B cell (primary cell): ENCODE results near the gene ADRB1. TPM values are rescaled to one million over a fixed set of nuclear protein-coding genes. Genes with fewer than 3 reads are reported as not detected.

Experiments
- ATAC-seq: fragments of 200-7000 bp; cut with Tn5 transposase; one replicate; pipeline ENCODE4 v1.10.0; 2021; ENCODE audit warnings: low read depth, mild to moderate bottlenecking, moderate number of reproducible peaks, moderate library complexity
- CTCF ChIA-PET: fragments of 350-600 bp; sonication (Branson Sonifier 250); formaldehyde crosslinking; loops from one replicate; lab custom pipeline; 2021; ENCODE audit warnings: antibody characterized with exemption, inconsistent platforms; lab: Charles Lee
- POLR2A ChIA-PET: fragments of 350-600 bp; sonication (Branson Sonifier 250); formaldehyde crosslinking; loops from one replicate; lab custom pipeline; 2021; ENCODE audit warnings: antibody characterized with exemption; lab: Charles Lee
- DNase-seq: peaks from one replicate; pipeline ENCODE4 v3.0.0; 2013
- H2AFZ ChIP-seq: 2 replicates; pipeline ENCODE4 v1.6.1; 2012; ENCODE audit warnings: mild to moderate bottlenecking, low read depth, low read length; ENCODE audit not compliant: insufficient read depth, poor library complexity, severe bottlenecking
- H3K27ac ChIP-seq, 2 donors: 1 replicate in 1 of 2; 2 replicates in 1 of 2; pipeline ENCODE4 v1.5.1; 2012 to 2013; ENCODE audit warnings: low read length in 2 of 2, mild to moderate bottlenecking in 2 of 2, moderate library complexity in 1 of 2
- H3K27me3 ChIP-seq, 4 experiments: fragments of 200-600 bp in 1 of 4; sonication (generic) in 1 of 4; replicated peaks in 1 of 4; 1 replicate in 2 of 4; 2 replicates in 2 of 4; pipeline versions ENCODE4 v1.6.1 to v1.7.0; 2013 to 2016; ENCODE audit warnings: low read length in 3 of 4, mild to moderate bottlenecking in 2 of 4, mixed read lengths in 1 of 4, moderate library complexity in 1 of 4; ENCODE audit not compliant: insufficient read depth in 4 of 4, control insufficient read depth in 3 of 4; ENCODE audit errors: control extremely low read depth in 1 of 4
- H3K36me3 ChIP-seq, 2 experiments: replicated peaks in 1 of 2; 1 replicate in 1 of 2; 2 replicates in 1 of 2; pipeline versions ENCODE4 v1.6.1 to v1.7.1; 2013; ENCODE audit warnings: low read length in 1 of 2; ENCODE audit not compliant: insufficient read depth in 2 of 2, control insufficient read depth in 1 of 2; ENCODE audit errors: control extremely low read depth in 1 of 2, extremely low read depth in 1 of 2
- H3K4me1 ChIP-seq, 2 donors: fragments of 200-600 bp in 1 of 2; sonication (generic) in 1 of 2; 1 replicate in 1 of 2; 2 replicates in 1 of 2; pipeline versions ENCODE4 v1.5.1 to v1.6.1; 2013 to 2017; ENCODE audit warnings: low read length in 2 of 2; ENCODE audit not compliant: control insufficient read depth in 2 of 2, insufficient read depth in 2 of 2
- H3K4me2 ChIP-seq: replicated peaks from 2 replicates; pipeline ENCODE3; 2012; ENCODE audit warnings: mild to moderate bottlenecking, low read depth, low read length; ENCODE audit not compliant: poor library complexity, severe bottlenecking
- H3K4me3 ChIP-seq, 5 experiments: fragments of 200-600 bp in 1 of 5; sonication (generic) in 1 of 5; 1 replicate in 3 of 5; 2 replicates in 2 of 5; pipeline versions ENCODE4 v1.5.1 to v1.7.0; 2011 to 2016; ENCODE audit warnings: low read length in 4 of 5, mild to moderate bottlenecking in 4 of 5, low read depth in 2 of 5, control low read depth in 1 of 5, moderate library complexity in 1 of 5; ENCODE audit not compliant: insufficient read depth in 1 of 5; ENCODE audit errors: control extremely low read depth in 1 of 5, extremely low read depth in 1 of 5
- H3K79me2 ChIP-seq: fragments of 200-600 bp; sonication (generic); one replicate; pipeline ENCODE4 v1.6.0; 2016; ENCODE audit warnings: low read length; ENCODE audit not compliant: control insufficient read depth, insufficient read depth
- H3K9ac ChIP-seq: fragments of 200-600 bp; sonication (generic); 2 replicates; pipeline ENCODE4 v1.6.1; 2017; ENCODE audit warnings: mild to moderate bottlenecking, low read length, moderate library complexity
- H3K9me3 ChIP-seq, 3 donors: one replicate each; pipeline versions ENCODE4 v1.6.1 to v1.7.1; 2013; ENCODE audit warnings: low read length in 2 of 3; ENCODE audit not compliant: control insufficient read depth in 2 of 3, insufficient read depth in 1 of 3; ENCODE audit errors: control extremely low read depth in 1 of 3
- H4K20me1 ChIP-seq: 2 replicates; pipeline ENCODE4 v1.6.0; 2012; ENCODE audit warnings: mild to moderate bottlenecking, low read length; ENCODE audit not compliant: insufficient read depth, control insufficient read depth, poor library complexity, severe bottlenecking
- H3K27ac Mint-ChIP-seq: one replicate; pipeline ENCODE4 v1.8.0; 2021; ENCODE audit warnings: mixed read lengths
- H3K27me3 Mint-ChIP-seq: one replicate; pipeline ENCODE4 v1.8.0; 2021; ENCODE audit warnings: mixed read lengths
- H3K4me1 Mint-ChIP-seq: one replicate; pipeline ENCODE4 v1.8.0; 2021; ENCODE audit warnings: mixed read lengths
- H3K4me3 Mint-ChIP-seq: one replicate; pipeline ENCODE4 v1.8.0; 2021; ENCODE audit warnings: mixed read lengths
- H3K9me3 Mint-ChIP-seq: one replicate; pipeline ENCODE4 v1.8.0; 2022; ENCODE audit warnings: mixed read lengths; ENCODE audit not compliant: insufficient read depth
- CTCF ChIP-seq: fragments of 200-600 bp; IDR thresholded peaks from one replicate; pipeline ENCODE4 v1.8.0; 2022; ENCODE audit warnings: antibody characterized with exemption, mild to moderate bottlenecking
- EZH2 ChIP-seq: IDR thresholded peaks from 2 replicates; pipeline ENCODE4 v1.6.1; 2012; ENCODE audit warnings: borderline replicate concordance, low read depth, mild to moderate bottlenecking, moderate library complexity, low read length; ENCODE audit not compliant: insufficient read depth, poor library complexity, severe bottlenecking
- WGBS: methylation state at CpG from one replicate; pipeline ENCODE4 v1.1.5; 2013; ENCODE audit warnings: missing lambda C conversion rate; ENCODE audit not compliant: insufficient coverage; 5-methylcytosine and 5-hydroxymethylcytosine counted together
- intact Hi-C: fragments of 100-400 bp; cut with micrococcal nuclease; formaldehyde crosslinking; loops from one replicate; pipeline ENCODE4 v1.10.0; 2022
- polyA plus RNA-seq: library from polyadenylated mRNA; depleted of rRNA; stranded (reverse); fragments of >200 nt; gene quantifications from 2 replicates; pipeline ENCODE4 v1.2.3, GENCODE V29; 2012
- total RNA-seq, 2 donors: library from RNA; stranded (reverse); fragments of 120-200 nt in 1 of 2; gene quantifications; 1 replicate in 1 of 2; 2 replicates in 1 of 2; pipeline versions ENCODE4 v1.2.3 to v1.2.4, GENCODE V29; 2013 to 2022

The ADRB1 gene
- total and polyA plus RNA-seq, 2 donors (not counting 1 experiment from before 2014, with no cell fraction given), result 0.10 TPM; not detected in 1

GRCh38 chr10:114021154-114021553 lies 22.5 kb upstream of the ADRB1 start:
- H3K27ac ChIP-seq, result no peak overlapping the region
- POLR2A ChIA-PET, result no interaction called here
- peaks cover 1% of the 10 kb centered on the region for H3K27me3 Mint-ChIP-seq
- H3K4me3 Mint-ChIP-seq, result no peak overlapping the region
- 100% methylated on average over 2 of the region's 3 CpGs for WGBS
- peaks cover 23 to 27% of the 10 kb centered on the region in 2 donors for H3K4me1 ChIP-seq
- H3K79me2 ChIP-seq, result no peaks in the 10 kb centered on the region
- no peak overlapping the region for H3K4me2 ChIP-seq
- no peak overlapping the region for H3K27ac Mint-ChIP-seq
- no peaks in the 10 kb centered on the region for H4K20me1 ChIP-seq
- no peak for ATAC-seq
- H3K4me3 ChIP-seq, result no peak overlapping the region
- TF ChIP-seq CTCF (no peak), EZH2 (no peak)
- no peaks in the 10 kb centered on the region for H3K9me3 ChIP-seq
- no peaks in the 10 kb centered on the region for H3K9me3 Mint-ChIP-seq
- CTCF ChIA-PET, result no interaction called here
- H2AFZ ChIP-seq, result no peak overlapping the region
- no peak for DNase-seq
- H3K27me3 ChIP-seq, result no peaks in the 10 kb centered on the region
- H3K4me1 Mint-ChIP-seq, result peaks cover 19% of the 10 kb centered on the region
- H3K9ac ChIP-seq, result no peak overlapping the region
- no peaks in the 10 kb centered on the region for H3K36me3 ChIP-seq
- intact Hi-C loops, result loop anchor here (10.0 kb wide), 1 partner anchor 336 kb away; no protein-coding TSS in a partner anchor

- Mint-ChIP-seq H3K4me1 (peaks cover 27% of the 10 kb centered on the region), H3K27ac (no peak overlapping the region), H3K9me3 (no peaks in the 10 kb centered on the region), H3K4me3 (no peak overlapping the region), H3K27me3 (no peaks in the 10 kb centered on the region)
- H3K79me2 ChIP-seq, result no peaks in the 10 kb centered on the region
- H3K9ac ChIP-seq, result no peak overlapping the region
- H3K27me3 ChIP-seq, result no peaks in the 10 kb centered on the region
- ChIA-PET CTCF (interaction anchor here (1.9 kb wide), 1 partner anchor 223 kb away, joined by 4 read pairs; no protein-coding TSS in a partner anchor), POLR2A (no interaction called here)
- H4K20me1 ChIP-seq, result no peaks in the 10 kb centered on the region
- intact Hi-C loops, result loop anchor here (10.0 kb wide), 1 partner anchor 337 kb away; no protein-coding TSS in a partner anchor
- H3K36me3 ChIP-seq, result no peaks in the 10 kb centered on the region
- ATAC-seq (no peak), DNase-seq (no peak)
- H2AFZ ChIP-seq, result no peak overlapping the region
- no peaks in the 10 kb centered on the region for H3K9me3 ChIP-seq
- H3K27ac ChIP-seq, result no peak overlapping the region
- TF ChIP-seq EZH2 (no peak), CTCF (no peak)
- 97% methylated on average over 7 of the region's 14 CpGs for WGBS
- no peak overlapping the region for H3K4me2 ChIP-seq
- no peak overlapping the region for H3K4me3 ChIP-seq
- peaks cover 27 to 32% of the 10 kb centered on the region in 2 donors for H3K4me1 ChIP-seq
These were observed 21.7 kb upstream of the ADRB1 start for GRCh38 chr10:114021717-114022680.
